ENCODE measurements around the gene FGD6. TPM values are rescaled to one million over a fixed set of nuclear protein-coding genes. Genes with fewer than 3 reads are reported as not detected.
"Not testable (repeated sequence)": the region's sequence is repeated elsewhere in the genome, so short reads cannot be mapped to it uniquely, and the experiment has no call there.

The FGD6 gene
- polyA plus RNA-seq, 1 donor, result 3.4 TPM

GRCh38 chr12:95234187-95234586 lies 16.9 kb upstream of the FGD6 start:
- DNase-seq, result not testable (repeated sequence)

DNA sequence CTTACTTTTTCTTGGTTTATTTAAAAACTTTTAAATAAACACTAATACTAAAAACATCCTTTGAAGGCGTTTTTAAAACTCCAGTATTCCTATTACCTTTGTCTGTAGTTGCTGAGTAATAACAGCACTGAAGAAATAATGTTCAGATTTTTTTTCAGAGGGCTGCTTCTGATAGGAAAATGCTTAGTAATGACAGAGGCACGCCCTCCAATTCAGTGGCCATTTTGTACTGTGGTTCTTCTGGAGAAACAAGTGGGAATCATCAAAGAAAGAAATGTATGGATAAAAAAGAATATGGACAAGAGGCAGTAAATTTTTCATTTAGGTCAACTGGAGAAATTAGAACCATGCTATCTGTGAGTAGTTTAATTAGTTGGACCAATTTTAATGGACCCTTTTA lies 13.9 kb upstream of the FGD6 start:
- DNase-seq, result no peak

DNA sequence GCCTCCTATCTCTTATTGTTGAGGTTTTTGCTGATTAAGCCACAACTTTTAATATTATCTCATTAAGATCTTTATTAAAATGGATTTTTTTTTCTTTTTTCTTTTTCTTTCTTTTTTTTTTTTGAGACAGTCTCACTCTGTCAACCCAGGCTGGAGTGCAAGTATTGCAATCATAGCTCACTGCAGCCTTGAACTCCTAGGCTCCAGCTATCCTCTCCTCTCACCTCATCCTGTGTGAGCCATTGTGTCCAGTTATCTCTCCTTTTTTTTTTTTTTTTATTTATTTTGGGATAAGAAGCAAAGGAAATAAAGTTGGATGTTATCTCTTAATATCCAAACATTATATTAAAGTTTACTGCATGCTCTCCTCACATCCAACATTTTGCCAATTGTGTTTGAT lies 13.0 kb upstream of the FGD6 start:
- DNase-seq, result no peak

- DNase-seq, result no peak
Observed at GRCh38 chr12:95229636-95230035, 12.4 kb upstream of the FGD6 start.

DNA sequence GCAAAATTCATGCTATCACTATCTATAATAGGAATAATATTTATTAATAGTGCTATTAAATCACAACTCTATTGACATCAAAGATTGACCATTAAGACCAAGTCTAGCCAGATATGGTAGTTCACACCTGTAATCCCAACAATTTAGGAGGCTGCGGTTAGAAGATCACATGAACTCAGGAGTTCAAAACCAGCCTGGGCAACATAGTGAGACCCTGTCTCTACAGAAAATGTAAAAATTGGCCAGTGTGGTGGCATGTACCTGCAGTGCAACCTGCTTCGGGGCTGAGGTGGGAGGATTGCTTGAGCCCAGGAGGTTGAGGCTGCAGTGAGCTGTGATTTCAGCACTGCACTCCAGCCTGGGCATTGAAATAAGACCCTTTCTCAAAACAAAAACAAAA lies 11.3 kb upstream of the FGD6 start:
- DNase-seq, result no peak

DNA sequence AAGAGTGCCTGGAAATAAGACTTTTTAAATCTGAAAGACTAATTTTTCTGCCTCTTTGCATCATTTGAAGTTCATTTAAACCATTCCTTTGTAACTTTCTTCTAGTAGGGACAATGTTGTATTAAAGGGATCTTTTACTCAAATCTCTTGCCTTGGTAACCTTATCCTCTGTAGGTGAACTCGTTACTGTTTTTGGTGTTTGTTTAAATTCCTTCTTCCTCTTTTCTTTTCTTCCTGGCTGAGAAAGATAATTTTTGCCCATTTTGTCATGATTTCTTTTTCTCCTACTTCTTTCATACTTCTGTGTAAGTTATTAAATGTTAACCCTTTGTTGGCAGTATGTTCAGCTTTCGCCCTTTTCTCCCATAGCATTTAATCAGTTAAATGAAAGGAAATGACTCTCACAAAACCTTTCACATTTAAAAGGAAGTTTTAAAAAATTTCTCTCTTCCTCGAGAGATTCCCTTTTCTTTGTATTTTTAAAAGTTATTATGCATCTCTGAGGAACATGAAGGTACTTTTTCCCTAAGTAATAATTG lies 10.6 kb upstream of the FGD6 start:
- DNase-seq, result no peak

GRCh38 chr12:95225645-95226212 lies 8.5 kb upstream of the FGD6 start:
- no peak for DNase-seq

- no peak for DNase-seq
Observed at GRCh38 chr12:95224202-95225170, 7.2 kb upstream of the FGD6 start.

DNA sequence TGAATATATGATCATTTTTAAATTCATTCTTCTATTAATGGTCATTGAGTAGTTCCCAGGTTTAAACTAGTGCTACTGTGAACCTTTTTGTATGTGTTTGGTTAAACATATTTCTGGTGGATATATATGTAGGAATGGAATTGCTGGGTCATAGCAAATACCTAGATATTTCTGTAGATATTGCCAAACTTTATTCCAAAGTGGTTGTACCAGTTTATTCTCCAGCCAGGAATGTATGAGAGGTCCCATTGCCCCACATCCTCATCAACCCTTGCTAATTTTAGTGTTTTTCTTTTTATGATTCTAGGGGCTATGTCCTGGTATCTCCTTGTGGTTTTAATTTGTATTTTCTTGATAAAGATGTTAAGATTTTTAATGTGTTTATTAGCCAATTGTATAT lies 3.5 kb upstream of the FGD6 start:
- DNase-seq, result no peak

DNA sequence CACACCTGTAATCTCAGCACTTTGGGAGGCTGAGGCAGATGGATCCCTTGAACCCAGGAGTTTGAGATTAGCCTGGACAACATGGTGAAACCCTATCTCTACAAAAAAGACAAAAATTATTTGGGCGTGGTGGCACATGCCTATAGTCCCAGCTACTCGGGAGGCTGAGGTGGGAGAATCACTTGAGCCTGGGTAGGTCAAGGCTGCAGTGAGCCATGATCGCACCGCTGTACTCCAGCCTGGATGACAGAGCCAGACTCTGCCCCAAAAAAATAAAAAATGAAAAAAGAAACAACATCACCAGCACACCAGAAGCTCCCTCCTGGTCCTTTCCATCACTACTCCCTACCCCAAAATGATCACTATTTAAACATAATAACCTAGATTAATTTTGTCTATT lies 2.9 kb upstream of the FGD6 start:
- DNase-seq, result no peak

DNA sequence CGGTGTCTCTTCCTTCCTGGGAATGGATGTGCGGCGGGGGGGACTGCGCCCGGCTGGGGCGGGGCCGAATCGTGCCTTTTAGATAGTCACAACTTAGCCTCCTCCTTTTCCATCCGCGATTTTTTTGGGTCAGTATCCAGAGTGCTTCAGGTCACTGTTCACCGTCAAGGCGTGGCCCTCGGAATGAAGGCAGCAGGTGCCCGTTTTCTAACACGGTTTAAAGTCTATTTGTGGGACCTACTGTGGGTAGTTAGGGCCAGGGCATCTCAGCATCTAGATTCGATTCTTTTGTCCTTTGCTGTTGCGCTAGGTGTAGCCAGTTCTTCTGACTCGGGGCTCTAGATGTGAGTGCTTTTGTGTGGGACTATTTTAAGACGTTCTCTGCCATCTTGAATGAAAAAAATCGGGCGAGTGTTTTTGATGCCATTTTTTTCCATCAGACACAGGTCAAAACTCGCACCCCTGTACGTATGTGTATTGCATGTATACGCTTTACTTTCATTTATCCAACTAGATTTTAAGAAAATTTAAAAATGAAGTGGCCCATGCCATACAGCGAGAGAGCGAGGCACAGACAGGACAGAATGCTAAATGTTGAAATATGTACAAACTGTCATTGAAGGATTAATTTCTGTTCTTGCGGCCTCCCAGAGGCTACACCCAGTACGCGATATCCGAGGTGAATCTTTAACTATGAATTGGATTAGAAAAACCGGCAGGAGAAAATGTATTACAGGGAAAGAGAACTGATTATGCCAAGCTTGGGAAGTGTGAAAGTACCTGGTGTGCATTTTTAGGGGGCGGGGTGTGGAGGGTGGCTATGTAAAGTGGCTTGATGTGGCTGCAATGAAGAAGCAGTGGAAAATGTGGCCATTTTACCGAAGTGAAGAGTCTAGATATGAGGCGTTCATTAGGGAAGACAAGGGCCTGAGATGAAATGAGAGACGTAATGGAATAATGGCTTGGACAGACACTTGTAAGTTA lies 1.2 kb upstream of the FGD6 start:
- DNase-seq, result peak; percentile 35

DNA sequence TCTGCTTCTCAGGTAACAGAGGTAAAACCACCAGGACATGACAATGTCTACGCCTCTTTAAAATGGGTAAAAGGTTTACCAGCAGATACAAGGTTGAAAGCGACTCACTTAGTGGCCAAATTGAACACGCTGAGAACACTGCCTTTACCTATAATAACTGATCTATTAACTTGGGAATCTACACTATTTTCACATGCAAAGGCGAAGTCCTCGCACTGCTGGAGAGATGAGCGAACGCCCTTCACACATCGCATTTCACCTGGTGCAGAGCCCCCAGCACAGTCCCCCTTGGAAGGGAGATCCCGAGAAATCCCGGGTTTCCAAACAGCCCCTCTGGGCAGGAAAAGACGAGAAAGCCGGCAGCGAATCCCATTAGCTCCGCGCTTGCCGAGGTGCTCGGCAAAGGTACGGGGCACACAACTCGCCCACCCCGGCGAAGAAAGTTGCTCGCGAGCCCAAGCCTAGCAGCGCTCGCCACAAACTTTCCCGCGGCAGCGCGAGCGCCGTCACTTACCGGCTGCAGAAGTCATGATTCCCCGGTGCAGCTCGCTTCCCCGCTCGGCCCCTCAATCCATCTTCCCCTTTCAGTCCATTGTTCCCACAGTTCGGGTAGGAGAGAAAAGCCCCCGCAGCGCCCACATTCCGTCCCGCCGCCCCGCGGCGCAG lies 423 bp downstream of the FGD6 start:
- DNase-seq, result no peak

- no peak for DNase-seq
Observed at GRCh38 chr12:95215949-95216348, 1.3 kb downstream of the FGD6 start.

DNA sequence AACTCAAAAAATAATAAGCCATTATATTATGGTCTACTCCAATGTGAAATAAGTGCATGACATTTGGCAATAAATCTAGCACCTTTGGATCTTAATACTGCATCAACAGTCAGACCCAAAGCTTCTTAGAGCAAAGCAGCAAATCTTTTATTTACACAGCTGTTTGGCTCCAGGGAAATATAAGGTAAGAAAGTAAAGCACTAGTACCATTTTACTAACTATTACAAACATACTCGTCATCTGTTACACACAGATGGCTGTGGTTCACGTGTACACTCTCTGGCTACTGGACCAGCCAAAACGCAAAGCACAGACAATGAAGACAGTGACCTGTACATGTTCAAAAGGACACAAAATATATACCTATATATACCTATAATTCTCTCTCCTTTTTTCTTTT lies 2.8 kb downstream of the FGD6 start:
- DNase-seq, result no peak

- DNase-seq, result no peak
Observed at GRCh38 chr12:95213928-95214327, 3.3 kb downstream of the FGD6 start.

DNA sequence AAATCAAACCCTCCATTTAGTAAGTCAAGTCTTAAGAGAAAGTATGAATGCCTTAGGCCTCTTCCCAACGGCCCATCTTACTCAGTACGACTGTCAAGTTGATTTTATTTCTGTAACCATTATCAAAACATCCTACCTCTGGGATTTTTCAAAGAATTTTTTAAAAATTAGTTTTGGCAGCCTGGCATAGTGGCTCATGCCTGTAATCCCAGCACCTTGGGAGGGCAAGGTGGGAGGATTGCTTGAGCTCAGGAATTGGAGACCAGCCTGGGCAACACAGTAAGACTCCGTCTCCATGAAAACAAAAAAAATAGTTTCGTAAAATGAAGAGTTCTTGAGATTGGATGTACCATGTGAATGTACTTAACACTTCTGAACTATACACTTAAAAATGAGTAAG lies 4.1 kb downstream of the FGD6 start:
- no peak for DNase-seq

DNA sequence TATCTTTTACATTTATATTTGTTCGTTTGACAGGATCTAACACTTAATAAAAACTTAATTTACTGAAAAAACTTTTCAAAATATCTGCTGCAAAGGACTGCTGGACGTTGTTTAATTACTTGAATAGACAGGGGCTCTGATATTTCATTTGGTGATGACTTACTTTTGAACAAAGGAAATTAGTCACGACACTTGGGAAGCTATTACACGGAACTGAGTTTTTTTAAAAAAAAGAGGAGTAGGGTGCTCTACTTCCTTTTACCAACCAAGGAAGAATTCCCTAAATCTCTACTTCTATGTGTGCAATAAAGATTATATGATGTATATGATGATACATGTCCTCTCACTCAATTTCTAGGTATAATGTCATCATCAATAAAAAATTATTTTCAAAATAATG lies 4.7 kb downstream of the FGD6 start:
- no peak for DNase-seq

GRCh38 chr12:95208678-95209077 lies 8.6 kb downstream of the FGD6 start:
- no peak for DNase-seq

GRCh38 chr12:95207407-95207806 lies 9.9 kb downstream of the FGD6 start:
- no peak for DNase-seq

DNA sequence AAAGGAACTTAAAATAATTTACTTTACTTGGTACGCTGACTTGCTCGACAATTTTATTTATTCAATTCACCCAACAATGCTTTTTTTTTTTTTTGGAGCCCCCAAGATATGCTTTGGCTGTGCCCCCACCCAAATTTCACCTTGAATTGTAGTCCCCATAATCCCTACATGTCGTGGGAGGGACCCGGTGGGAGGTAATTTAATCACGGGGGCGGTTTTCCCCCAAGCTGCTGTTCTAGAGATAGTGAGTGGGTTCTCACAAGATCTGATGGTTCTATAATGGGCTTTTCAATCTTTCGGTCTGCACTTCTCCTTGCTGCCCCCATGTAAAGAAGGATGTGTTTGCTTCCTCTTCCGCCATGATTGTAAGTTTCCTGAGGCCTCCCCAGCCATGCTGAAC lies 10.4 kb downstream of the FGD6 start:
- no peak for DNase-seq

DNA sequence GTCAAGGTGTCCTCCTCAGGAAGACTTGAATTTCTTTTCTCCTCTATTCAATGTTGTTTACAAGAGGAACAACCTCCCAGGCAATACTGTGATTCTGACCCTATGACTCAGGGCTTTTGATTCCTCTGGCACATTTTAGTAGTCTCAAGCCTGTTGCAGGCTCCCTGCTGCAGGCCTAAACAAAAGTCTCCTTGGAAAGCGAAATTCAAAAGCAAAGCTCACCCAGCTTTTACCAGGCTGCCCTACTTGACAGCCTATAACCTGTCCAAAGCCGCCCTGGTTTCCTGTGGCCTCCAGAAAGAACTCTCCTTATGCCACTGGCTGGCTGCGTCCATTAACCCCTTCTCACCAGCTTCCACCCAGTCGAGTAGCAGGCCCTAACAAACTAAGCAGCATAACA lies 11.6 kb downstream of the FGD6 start:
- no peak for DNase-seq

- DNase-seq, result no peak
Observed at GRCh38 chr12:95205016-95205624, 12.1 kb downstream of the FGD6 start.
